NCI-H2107 (cell line): Measurements from ENCODE around the gene HELLS.
"Not testable (repeated sequence)": the region's sequence is repeated elsewhere in the genome, so short reads cannot be mapped to it uniquely, and the experiment has no call there.

ENCODE experiments used
- DNase-seq: peaks from one replicate; lab custom pipeline; 2025; lab: John Stamatoyannopoulos, UW

HELLS gene

DNA sequence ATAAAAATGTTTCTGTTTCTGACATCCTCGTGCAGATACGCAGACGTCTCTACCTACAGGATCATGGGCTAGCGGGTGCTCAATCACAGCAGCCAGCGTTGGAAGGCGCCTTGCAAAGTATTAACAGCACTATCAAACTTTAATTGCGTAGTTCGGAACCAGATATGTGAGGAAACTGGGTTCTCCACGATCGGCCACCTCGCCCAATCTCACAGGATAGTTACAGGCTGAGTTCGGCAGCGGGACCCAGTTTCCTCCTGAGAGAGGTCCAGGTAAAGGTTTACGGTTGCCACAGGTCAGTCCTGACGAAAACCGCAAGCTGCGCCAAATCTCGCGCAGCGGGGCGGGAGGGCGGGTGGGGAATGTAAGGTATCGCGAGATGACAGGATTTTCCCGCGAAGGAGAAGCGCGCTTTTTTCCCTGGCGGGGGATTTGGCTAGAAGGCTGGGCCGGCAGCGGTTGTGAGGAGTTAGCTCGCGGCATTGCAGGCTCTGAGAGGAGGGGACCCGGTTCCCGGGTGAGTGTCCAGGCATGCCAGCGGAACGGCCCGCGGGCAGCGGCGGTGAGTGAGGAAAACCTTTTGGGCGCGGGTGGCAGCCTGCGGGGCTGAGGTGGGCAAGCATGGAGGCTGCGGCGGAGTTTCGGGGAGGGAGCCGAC is at the start of gene HELLS:
Gene HELLS (plus strand): TSS at position 398 of the 658 bp plus-strand sequence. CDS start 134 bp downstream, at position 532.
- DNase-seq = peak; percentile 47

DNA sequence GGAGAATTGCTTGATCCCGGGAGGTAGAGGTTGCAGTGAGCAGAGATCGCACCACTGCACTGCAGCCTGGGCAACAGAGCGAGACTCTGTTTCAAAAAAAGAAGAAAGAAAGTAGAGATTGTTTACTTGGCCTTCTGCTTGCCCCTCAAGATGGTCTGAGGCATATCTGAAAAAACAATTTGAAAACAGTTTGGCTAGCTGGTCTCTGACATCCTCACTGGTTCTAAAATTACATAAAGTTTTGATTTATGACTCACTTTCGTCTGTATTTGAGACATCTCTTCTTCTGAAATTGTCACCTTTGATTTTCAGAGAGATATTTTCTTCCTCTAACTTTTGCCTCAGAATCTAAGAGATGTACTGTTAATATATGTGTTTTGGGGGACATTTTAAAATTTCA is 49.6 kb upstream of the HELLS start:
- DNase-seq = no peak

DNA sequence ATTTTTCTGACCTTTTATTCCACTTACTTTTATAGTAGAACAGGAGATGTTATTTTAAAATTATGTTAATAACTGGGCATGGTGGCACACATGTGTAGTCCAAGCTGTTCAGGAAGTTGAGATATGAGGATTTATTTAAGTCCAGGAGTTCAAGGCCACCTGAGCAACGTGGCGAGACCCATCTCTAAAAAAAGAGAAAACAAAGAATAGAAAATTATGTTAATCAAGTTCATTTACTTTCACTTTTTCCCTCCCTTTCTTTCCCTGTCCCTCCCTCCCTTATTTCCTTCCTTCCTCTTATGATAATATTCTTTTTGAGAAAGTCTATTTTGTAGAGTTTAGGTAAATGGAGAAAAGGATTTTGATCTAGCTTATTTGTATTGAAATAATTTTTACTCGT is 48.9 kb upstream of the HELLS start:
- no peak for DNase-seq

DNA sequence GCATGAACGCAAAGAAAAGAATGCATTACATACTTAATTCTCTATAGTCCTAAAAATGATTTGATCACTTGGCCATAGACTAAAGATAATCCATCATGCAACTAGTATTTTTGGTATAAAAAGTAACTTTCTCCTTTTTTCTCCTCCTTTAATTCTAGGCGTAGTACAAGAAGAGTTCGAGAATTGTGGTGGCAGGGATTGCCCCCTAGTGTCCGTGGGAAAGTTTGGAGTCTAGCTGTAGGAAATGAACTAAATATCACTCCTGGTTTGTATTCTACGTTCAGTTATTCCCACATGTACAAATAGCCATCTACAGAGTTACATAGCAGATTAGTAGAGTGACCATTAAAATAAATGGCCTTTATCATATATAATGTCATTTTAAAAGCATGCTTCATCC is 45.5 kb upstream of the HELLS start:
- no peak for DNase-seq

DNA sequence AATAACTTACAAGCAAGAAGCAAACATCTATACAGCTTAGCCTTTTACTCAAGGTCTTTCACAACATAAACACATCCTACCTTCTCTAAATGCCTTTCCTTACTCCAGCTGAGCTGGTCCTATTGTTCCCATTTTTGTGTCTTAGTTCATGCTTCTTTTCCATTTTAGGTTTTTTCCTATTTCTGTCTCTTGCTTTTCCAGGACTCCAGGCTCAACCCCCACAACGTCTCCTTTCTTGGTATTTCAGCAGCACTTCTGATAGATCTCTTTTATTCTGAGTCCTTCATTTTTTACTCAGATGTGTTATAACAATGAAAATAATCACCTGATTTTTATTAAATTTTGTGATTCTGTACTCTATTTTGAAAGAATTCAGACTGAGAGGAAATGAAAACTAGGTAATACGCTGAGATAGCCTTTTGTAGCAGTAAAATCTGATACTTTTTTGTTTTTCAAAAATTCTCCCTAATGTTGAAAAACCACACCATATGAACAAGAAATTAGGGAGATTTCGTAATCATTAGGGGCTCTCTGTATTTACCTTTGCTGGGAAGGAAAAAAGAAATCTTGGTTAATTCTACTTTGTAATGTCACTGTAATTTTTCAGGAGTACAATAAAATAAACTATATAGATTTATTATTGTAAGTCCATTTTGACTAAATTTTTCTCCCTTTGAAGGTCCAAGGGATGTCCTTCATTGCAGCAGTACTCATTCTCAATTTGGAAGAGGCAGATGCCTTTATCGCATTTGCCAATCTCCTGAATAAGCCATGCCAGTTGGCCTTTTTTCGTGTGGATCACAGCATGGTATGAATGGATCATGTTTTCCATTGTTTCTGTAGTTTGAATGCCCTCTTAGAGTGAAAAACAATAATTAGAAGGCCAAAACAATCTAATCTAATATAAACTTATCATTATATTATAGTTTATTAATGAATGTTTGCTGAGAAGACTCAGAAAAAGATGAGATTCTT is 24.0 kb upstream of the HELLS start:
- DNase-seq = no peak

DNA sequence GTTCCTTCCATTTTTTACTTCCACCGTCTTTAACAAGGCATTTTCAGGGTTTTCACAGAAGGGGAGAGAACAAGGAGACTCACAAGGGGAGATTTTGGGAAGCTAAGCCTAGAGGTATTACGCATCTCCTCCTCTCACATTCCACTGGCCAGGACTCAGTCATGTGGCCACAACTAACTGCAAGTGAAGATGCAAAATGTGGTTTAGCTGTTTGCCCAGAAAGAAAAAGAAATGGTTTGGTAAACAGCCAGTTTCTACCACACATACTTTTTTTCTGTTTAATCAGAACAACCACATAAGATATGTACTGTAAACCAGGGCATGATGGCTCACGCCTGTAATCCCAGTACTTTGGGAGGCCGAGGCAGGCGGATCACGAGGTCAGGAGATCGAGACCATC is 21.4 kb upstream of the HELLS start:
- no peak for DNase-seq

DNA sequence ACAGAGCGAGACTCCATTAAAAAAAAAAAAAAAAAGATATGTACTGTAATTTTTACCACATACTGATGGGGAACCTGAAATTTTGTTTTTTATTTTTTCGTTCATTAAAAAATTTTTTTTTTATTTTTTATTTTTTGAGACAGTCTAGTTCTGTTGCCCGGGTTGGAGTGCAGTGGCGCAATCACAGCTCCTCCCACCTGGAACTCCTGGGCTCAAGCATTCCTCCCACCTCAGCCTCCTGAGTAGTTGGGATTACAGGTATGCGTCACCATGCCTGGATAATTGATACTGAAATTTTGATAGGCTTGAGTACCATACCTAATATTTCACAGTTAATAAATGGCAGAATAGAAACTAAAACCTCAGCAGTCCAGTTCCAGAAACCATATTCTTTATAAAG is 20.9 kb upstream of the HELLS start:
- DNase-seq = no peak

DNA sequence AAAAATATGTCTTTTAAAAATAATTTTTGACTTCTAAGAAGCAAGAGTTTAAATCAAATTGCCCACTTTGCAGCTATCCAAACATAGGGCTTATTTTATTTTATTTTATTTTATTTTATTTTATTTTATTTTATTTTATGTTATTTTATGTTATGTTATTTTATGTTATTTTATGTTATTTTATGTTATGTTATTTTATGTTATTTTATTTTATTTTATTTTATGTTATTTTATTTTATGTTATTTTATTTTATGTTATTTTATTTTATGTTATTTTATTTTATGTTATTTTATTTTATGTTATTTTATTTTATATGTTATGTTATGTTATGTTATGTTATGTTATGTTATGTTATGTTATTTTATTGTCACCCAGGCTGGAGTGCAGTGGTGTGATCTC is 14.0 kb upstream of the HELLS start:
- DNase-seq = not testable (repeated sequence)

DNA sequence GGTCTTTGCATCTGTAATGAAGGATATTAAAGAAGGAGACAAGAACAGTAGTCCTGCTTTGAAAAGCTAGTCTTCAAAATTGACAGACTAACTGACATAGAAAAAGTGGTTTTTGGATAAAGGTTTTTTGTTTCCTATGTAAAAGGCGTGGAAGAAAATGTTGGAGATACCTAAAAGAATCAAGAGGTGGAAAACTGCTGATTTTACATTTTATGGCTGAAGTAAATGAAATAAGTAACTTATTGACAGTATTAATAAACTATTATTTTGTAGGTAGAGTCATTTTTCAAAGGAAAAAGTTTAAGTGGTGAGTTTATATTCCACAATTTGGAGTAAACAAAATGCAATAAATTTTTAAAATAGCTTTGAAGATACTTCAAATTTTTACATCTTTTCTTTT is 12.6 kb upstream of the HELLS start:
- no peak for DNase-seq

DNA sequence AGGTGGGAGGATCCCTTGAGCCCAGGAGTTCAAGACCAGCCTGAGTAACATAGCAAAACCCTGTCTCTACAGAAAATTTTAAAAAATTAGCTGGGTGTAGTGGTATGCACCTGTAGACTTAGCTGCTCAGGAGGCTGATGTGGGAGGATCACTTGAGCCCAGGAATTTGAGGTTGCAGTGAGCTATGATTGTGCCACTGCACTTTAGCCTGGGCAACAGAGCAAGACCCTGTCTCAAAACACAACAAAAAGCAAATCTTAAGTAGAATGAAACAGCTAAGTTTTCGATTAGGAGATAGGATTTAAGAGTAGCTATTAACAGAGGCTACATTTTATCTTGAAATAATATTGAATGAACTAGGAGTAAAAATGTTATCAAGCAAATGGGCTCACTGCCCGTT is 3.3 kb upstream of the HELLS start:
- DNase-seq = not testable (repeated sequence)

DNA sequence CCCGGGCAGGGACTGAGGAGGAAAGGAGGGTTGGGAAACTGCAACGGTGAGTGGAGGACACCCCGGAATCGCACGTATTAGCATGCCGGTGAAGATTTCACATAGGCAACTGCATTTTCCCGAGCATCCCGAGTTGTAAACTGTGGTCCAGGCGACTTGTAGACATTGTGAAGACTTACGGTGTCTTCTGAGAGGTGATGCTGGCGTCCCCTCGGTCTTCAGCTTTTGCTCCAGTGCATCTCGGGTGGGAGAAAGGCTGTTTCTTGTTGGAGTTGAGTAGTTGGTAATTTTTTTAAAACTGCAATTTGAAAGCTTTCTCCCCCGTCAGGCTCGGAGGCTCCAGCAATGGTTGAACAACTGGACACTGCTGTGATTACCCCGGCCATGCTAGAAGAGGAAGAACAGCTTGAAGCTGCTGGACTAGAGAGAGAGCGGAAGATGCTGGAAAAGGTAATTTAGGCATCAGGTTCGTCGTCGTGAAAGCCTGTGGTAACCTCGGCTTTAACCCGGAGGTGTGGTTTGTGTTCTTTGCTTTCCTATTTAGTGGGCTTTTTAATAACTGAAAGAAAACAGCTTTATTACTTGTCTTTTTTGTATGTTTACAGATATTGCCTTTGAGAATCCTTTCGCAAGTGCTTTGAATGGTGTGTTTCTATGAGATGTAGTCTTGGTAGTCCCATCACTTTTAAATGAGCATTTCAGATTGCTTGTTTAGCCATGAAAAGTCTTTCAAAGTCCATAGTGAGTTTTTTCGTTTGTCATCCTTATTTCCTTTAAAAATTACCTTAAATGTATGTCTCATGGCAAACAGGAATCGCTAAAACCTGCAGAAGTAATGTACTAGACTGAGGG is 687 bp downstream of the HELLS start:
- no peak for DNase-seq

DNA sequence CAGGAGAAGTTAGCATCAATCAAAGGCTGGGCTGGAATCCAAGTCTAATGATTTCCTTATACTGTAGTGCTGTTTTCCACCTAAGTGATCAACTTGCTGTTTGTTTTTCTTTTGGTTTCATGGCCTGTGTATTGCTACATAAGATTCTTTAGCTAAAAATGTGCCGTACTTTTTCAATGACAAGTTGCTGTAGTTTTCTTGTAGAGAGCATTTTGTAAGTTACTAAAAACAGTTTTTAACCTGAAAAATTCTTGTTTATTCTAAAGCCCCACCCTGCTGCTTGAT is 1.3 kb downstream of the HELLS start:
- DNase-seq = no peak

DNA sequence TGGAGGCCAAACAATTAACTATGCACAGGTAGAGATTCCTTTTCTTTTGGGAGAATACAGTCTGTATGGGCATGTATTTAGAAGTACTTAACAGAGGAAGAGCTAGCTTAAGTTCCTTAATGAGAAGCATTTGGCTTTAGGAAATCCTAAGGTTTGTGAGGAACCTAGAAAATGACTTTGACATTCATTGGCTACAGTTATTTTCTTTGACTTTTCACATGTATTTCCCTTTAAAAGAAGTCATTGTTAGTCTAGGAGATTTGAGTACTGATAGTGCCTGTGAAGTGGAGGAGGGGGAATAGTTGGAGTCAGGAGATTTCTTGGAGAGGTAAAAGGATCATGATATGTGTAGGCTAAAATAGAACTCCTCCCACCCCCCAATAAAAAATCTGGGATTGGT is 3.6 kb downstream of the HELLS start:
- no peak for DNase-seq

DNA sequence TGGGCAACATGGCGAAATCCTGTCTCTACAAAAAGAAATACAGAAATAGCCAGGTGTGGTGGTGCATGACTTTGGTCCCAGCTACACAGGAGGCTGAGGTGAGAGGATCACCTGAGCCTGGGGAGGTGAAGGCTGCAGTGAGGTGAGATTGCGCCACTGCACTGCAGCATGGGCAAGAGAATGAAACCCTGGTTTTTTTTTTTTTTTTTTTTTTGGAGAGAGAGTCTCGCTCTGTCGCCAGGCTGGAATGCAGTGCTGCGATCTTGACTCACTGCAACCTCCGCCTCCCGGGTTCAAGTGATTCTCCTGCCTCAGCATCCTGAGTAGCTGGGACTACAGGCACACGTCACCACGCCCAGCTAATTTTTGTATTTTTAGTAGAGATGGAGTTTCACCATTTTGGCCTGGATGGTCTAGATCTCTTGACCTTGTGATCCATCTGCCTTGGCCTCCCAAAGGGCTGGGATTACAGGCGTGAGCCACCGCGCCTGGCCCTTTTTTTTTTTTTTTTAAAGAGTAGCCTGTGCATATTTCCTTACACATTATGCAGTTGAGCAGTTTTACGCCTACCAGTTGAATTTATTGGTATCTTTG is 22.2 kb downstream of the HELLS start:
- DNase-seq = not testable (repeated sequence)

DNA sequence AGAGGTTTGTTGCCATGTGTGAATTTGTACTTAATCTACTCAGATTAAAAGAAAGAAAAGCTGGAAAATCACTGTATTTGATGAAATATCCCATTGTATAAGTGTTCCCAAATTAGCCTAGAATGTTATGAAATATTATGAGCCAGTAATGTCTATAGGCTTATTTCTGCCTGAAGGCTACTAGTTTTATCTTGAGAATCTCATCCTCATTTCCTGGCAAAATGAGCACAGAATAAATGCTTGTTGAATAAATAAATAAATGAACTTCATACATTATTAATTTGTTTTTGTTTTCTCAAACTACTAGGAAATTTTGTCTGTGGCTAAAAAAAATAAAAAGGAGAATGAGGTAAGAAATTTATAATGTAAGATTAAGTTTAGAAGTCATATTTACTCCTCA is 25.5 kb downstream of the HELLS start:
- DNase-seq = no peak

DNA sequence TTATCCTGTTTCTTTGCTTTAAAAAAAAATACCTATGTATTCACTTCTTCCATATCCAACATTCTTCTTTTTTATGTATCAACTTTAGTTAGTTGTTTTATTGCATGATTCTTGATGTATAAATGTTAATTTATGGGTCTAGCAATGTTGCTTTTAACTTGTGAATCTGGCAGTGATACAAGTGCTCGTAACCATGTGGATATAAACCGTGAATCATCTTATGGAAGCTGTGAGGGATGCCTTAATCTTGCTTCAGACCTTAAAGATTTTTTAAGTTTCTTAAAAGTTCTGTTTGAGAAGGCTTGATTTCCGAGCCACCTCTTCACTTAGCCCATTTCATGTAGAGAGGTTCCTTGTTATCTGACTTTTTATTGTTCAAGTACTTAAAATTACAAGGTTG is 25.9 kb downstream of the HELLS start:
- DNase-seq = no peak

DNA sequence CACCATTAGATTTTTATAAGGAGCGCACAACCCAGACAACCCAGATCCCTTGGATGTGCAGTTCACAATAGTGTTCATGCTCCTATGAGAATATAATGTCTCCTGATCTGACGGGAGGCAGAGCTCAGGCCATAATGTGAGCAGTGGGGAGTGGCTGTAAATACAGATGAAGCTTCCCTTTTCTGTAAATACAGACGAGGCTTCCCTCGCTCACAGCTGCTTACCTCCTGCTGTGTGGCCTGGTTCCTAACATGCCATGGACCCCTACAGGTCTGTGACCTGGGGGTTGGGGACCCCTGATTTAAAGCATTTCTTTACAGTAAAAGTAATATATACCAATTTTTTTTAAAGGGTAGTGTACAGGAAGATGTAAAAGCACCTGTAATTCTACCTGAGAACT is 33.2 kb downstream of the HELLS start:
- no peak for DNase-seq

DNA sequence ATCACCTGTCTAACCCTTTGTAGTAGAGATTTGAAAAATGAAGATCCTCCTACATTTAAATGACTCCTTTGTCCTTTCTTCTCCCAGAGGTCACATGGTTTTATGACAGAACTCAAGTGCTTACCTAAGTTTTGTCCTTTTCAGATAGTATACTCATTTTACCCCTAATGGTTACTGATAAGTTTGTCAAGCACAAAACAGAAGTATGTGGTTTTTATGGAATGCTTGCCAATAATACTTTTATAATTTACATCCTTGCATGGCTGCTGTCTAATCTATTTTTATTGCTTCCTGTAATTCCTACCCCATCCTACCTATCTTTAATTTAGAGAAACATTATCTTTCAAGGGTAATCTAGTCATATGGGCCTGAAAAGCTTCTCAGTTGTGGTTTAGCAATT is 37.5 kb downstream of the HELLS start:
- no peak for DNase-seq

DNA sequence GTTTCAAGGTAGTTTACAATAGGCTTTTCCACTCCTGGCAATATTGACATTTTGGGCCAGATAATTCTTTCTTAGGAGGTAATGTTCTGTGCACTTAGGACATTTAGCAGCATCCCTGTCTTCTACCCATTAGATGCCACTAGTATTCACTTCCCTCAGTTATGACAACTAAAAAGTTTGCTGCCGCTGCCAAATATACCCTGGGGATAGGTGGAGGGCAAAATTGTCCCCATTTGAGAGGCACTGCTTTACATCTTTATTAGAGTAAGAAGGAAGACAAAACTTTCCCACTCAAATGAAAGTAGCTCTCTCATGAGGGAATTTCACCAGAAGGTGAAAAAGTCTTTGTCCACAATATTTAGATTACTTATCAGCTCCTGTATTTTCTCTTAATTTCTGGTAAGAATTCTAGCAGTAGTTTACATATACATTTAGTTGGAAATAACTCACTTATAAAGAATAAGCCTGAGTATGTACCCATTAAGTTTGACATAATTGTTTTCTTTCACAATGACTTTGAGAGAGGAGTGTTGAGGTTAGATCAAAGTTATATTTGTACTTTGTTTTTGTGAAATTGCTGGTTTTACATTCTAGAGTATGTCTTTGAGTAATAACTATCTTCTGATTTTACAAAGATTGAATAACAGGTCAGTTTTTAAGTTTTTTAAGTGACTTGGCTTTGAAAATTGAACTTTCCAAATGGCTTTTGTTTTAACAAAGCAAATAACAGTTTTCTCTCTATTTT is 46.0 kb downstream of the HELLS start:
- DNase-seq = no peak

DNA sequence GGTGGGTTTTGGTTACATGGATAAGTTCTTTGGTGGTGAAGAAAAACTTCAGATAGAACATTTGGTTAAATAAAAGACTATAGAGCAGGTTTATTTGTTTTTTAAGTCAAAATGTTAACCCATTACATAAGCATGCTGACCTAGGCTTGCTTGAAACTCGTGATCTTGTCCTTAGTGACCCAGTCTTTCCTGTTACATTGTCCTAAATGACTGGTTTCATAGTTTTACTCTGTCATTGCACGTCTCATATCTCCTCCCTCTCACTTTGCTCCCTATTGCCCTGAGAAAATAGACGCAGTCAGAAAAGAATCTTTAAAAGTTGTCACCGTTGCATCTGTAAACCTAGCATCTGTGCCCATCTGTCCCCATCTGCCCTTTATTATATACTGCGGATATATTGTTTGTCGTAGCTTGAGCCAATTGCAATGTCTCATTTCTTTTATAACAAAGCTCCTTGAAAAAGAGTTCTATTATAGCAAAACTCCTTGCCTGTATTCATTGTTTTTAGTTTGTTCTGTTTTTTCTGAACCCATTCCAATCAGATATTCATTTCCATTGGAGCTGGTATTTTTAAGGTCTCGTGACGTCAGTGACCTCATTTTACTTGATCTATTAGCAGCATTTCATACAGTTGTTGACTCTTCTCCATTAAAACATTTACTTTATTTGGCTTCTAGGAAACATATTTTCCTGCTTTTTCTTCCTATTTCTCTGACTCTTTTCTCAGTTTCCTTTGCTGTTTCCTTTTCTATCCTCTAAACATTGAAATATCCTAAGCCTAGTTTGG is 57.3 kb downstream of the HELLS start:
- DNase-seq = no peak

DNA sequence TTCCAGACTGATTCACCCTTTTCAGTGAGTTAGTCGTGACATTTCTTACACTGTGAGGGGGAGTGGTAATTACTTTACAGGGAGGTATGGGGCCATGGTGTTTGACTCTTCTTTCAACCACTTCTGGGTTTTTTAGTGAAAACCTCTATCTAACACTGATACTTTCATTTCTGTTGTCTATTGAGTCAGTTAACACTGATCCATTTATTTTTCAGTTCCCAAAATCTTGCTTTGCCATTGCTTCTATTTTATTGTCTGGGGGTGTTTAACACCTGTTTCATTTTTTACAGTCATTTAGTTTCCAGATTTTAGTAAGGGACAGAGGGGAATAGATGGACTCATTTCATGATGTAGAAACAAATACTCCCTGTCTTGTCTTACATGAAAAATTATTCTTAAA is 61.5 kb downstream of the HELLS start:
- no peak for DNase-seq
